HEK293 (cell line): ENCODE data around the gene CD180.
A peak's percentile ranks its signal among the peaks of the same experiment; 100 is the strongest.

ENCODE experiments used
- CTCF ChIA-PET: fragments of 350-600 bp; formaldehyde crosslinking; extraction: SDS; loops from one replicate; lab custom pipeline; 2021; ENCODE audit warnings: antibody characterized with exemption; lab: Yijun Ruan, JAX
- POLR2A ChIA-PET: fragments of 300-600 bp; formaldehyde crosslinking; extraction: SDS; loops from one replicate; lab custom pipeline; 2020; ENCODE audit warnings: antibody characterized with exemption, inconsistent platforms; lab: Yijun Ruan, JAX
- H3K27ac ChIP-seq: fragments of 200-500 bp; sonication (Bioruptor generic); 2 replicates; pipeline ENCODE4 v1.5.1; 2014; ENCODE audit warnings: low read depth, low read length, control low read depth, inconsistent platforms; ENCODE audit errors: extremely low read depth
- H3K36me3 ChIP-seq, 2 experiments: fragments of 200-500 bp in 1 of 2; sonication (Bioruptor generic) in 1 of 2; 1 replicate in 1 of 2; 2 replicates in 1 of 2; pipeline ENCODE4 v1.5.1; 2014 to 2017; ENCODE audit warnings: inconsistent platforms in 2 of 2, low read length in 2 of 2; ENCODE audit not compliant: control insufficient read depth in 2 of 2, insufficient read depth in 1 of 2
- H3K4me1 ChIP-seq: fragments of 200-500 bp; sonication (Bioruptor generic); 2 replicates; pipeline ENCODE4 v1.5.1; 2014; ENCODE audit warnings: mild to moderate bottlenecking, low read length, inconsistent platforms; ENCODE audit not compliant: control insufficient read depth, insufficient read depth
- H3K4me3 ChIP-seq: 2 replicates; pipeline ENCODE4 v1.5.1; 2011; ENCODE audit warnings: low read depth, mild to moderate bottlenecking, control low read depth, low read length, moderate library complexity
- H3K9me3 ChIP-seq: fragments of 200-500 bp; sonication (Bioruptor generic); 2 replicates; pipeline ENCODE4 v1.5.1; 2014; ENCODE audit warnings: low read depth, low read length, inconsistent platforms; ENCODE audit not compliant: control insufficient read depth, insufficient read depth
- GLIS1 ChIP-seq: fragments of 450-650 bp; formaldehyde crosslinking; IDR thresholded peaks from 2 replicates; pipeline ENCODE4 v1.5.1; 2016; ENCODE audit warnings: missing biosample characterization, missing genetic modification characterization
- KLF9 ChIP-seq: fragments of 450-650 bp; formaldehyde crosslinking; IDR thresholded peaks from 2 replicates; pipeline ENCODE4 v1.5.1; 2016; ENCODE audit warnings: missing biosample characterization, missing genetic modification characterization, low read depth
- PRDM4 ChIP-seq: fragments of 450-650 bp; formaldehyde crosslinking; IDR thresholded peaks from 2 replicates; pipeline ENCODE4 v1.5.1; 2017; ENCODE audit warnings: missing biosample characterization, missing genetic modification characterization
- PRDM6 ChIP-seq: fragments of 450-650 bp; formaldehyde crosslinking; IDR thresholded peaks from 2 replicates; pipeline ENCODE4 v1.5.1; 2017; ENCODE audit warnings: missing biosample characterization, missing genetic modification characterization
- TRIM28 ChIP-seq: IDR thresholded peaks from 2 replicates; pipeline ENCODE4 v1.6.1; 2011; ENCODE audit warnings: low read length, control low read depth, borderline replicate concordance
- ZBTB44 ChIP-seq: fragments of 450-650 bp; IDR thresholded peaks from 2 replicates; pipeline ENCODE4 v1.5.1; 2018; ENCODE audit warnings: missing biosample characterization, mild to moderate bottlenecking, missing genetic modification characterization
- ZEB2 ChIP-seq: fragments of 450-650 bp; formaldehyde crosslinking; IDR thresholded peaks from 2 replicates; pipeline ENCODE4 v1.5.1; 2016; ENCODE audit warnings: missing biosample characterization, missing genetic modification characterization
- ZFHX2 ChIP-seq: fragments of 450-650 bp; formaldehyde crosslinking; conservative IDR thresholded peaks from 2 replicates; pipeline ENCODE4 v1.5.1; 2016; ENCODE audit warnings: missing biosample characterization, missing genetic modification characterization
- ZFP69B ChIP-seq: fragments of 450-650 bp; formaldehyde crosslinking; IDR thresholded peaks from 2 replicates; pipeline ENCODE4 v1.5.1; 2016; ENCODE audit warnings: missing biosample characterization, missing genetic modification characterization
- ZNF10 ChIP-seq: fragments of 450-650 bp; formaldehyde crosslinking; IDR thresholded peaks from 2 replicates; pipeline ENCODE4 v1.5.1; 2017; ENCODE audit warnings: missing biosample characterization, missing genetic modification characterization
- ZNF140 ChIP-seq: fragments of 450-650 bp; formaldehyde crosslinking; IDR thresholded peaks from 2 replicates; pipeline ENCODE4 v1.5.1; 2016; ENCODE audit warnings: missing biosample characterization, missing genetic modification characterization
- ZNF169 ChIP-seq: fragments of 450-650 bp; formaldehyde crosslinking; IDR thresholded peaks from 2 replicates; pipeline ENCODE4 v1.5.1; 2016; ENCODE audit warnings: missing biosample characterization, missing genetic modification characterization
- ZNF2 ChIP-seq: fragments of 450-650 bp; formaldehyde crosslinking; IDR thresholded peaks from 2 replicates; pipeline ENCODE4 v1.5.1; 2016; ENCODE audit warnings: missing biosample characterization, missing genetic modification characterization
- ZNF26 ChIP-seq: fragments of 450-650 bp; formaldehyde crosslinking; IDR thresholded peaks from 2 replicates; pipeline ENCODE4 v1.5.1; 2016; ENCODE audit warnings: missing biosample characterization, missing genetic modification characterization
- ZNF354C ChIP-seq: fragments of 450-650 bp; formaldehyde crosslinking; IDR thresholded peaks from 2 replicates; pipeline ENCODE4 v1.5.1; 2016; ENCODE audit warnings: missing biosample characterization, missing genetic modification characterization, low read depth, borderline replicate concordance
- ZNF404 ChIP-seq: fragments of 450-650 bp; formaldehyde crosslinking; IDR thresholded peaks from 2 replicates; pipeline ENCODE4 v1.5.1; 2017; ENCODE audit warnings: missing biosample characterization, missing genetic modification characterization
- ZNF48 ChIP-seq: fragments of 450-650 bp; formaldehyde crosslinking; IDR thresholded peaks from 2 replicates; pipeline ENCODE4 v1.5.1; 2016; ENCODE audit warnings: missing biosample characterization, missing genetic modification characterization
- ZNF529 ChIP-seq: fragments of 450-650 bp; formaldehyde crosslinking; IDR thresholded peaks from 2 replicates; pipeline ENCODE4 v1.5.1; 2017; ENCODE audit warnings: missing genetic modification characterization, missing biosample characterization; ENCODE audit not compliant: insufficient replicate concordance
- ZNF544 ChIP-seq: fragments of 450-650 bp; formaldehyde crosslinking; IDR thresholded peaks from 2 replicates; pipeline ENCODE4 v1.5.0; 2017; ENCODE audit warnings: missing biosample characterization, missing genetic modification characterization
- ZNF629 ChIP-seq: fragments of 450-650 bp; formaldehyde crosslinking; IDR thresholded peaks from 2 replicates; pipeline ENCODE4 v1.5.1; 2017; ENCODE audit warnings: missing biosample characterization, missing genetic modification characterization
- ZNF747 ChIP-seq: fragments of 450-650 bp; formaldehyde crosslinking; IDR thresholded peaks from 2 replicates; pipeline ENCODE4 v1.5.1; 2016; ENCODE audit warnings: missing biosample characterization, missing genetic modification characterization
- ZSCAN16 ChIP-seq: fragments of 450-650 bp; formaldehyde crosslinking; IDR thresholded peaks from 2 replicates; pipeline ENCODE4 v1.5.1; 2016; ENCODE audit warnings: missing biosample characterization, missing genetic modification characterization

Gene CD180

GRCh38 chr5:67209141-67209771 is 12.7 kb upstream of the CD180 start (continued):
- no peak for TF ChIP-seq ZNF529
- 0 out of 2 replicates have a peak, but pooled peaks have one; percentile 25 for TF ChIP-seq ZEB2 (tag by site-specific recombination)
- no peak for TF ChIP-seq GLIS1 (tag by site-specific recombination)
- TF ChIP-seq PRDM4 (tag by site-specific recombination): no peak
- TF ChIP-seq KLF9 (tag by site-specific recombination): no peak
- TF ChIP-seq ZNF140 (tag by site-specific recombination): no peak
- TF ChIP-seq ZBTB44 (tag by site-specific recombination): peak; percentile 37; the same call in 1 of the 2 replicates
- no peak for TF ChIP-seq ZNF629
- TF ChIP-seq ZNF404 (tag by site-specific recombination): no peak
- TF ChIP-seq ZNF2 (tag by site-specific recombination): peak; percentile 93
- TF ChIP-seq ZNF10 (tag by site-specific recombination): peak; percentile 34; the same call in 1 of the 2 replicates
- no peak for TF ChIP-seq ZNF354C
- no peak for TF ChIP-seq ZNF26 (tag by site-specific recombination)
- TF ChIP-seq, all 188 proteins: peak for 13

- Histone ChIP-seq H3K27ac (no peak overlapping the region), H3K9me3 (no peaks in the 10 kb centered on the region), H3K4me3 (no peak overlapping the region), H3K4me1 (no peaks in the 10 kb centered on the region), H3K36me3 (no peaks in the 10 kb centered on the region)
- ChIA-PET CTCF (interaction anchor here (0.5 to 2.3 kb wide), 23 partner anchors 11 to 900 kb away, joined by 3 to 12 read pairs (median 4); no protein-coding TSS in a partner anchor), POLR2A (no interaction called here)
- TF ChIP-seq ZNF169 (tag by site-specific recombination) (no peak), ZFHX2 (peak; percentile 64; the same call in 1 of the 2 replicates), ZSCAN16 (tag by site-specific recombination) (no peak), ZNF544 (tag by site-specific recombination) (no peak)
Observed at GRCh38 chr5:67208403-67208802, 11.8 kb upstream of the CD180 start.

GRCh38 chr5:67206929-67207328 is 10.3 kb upstream of the CD180 start:
- H3K9me3 ChIP-seq: no peaks in the 10 kb centered on the region
- no peaks in the 10 kb centered on the region for H3K36me3 ChIP-seq
- no peak overlapping the region for H3K27ac ChIP-seq
- no peaks in the 10 kb centered on the region for H3K4me1 ChIP-seq
- TF ChIP-seq ZNF48 (tag by site-specific recombination): no peak
- TF ChIP-seq ZNF747 (tag by site-specific recombination): no peak
- no peak for TF ChIP-seq ZNF629
- TF ChIP-seq TRIM28: no peak
- no peak for TF ChIP-seq ZFP69B (tag by site-specific recombination)
- TF ChIP-seq PRDM6 (tag by site-specific recombination): 0 out of 2 replicates have a peak, but pooled peaks have one; percentile 13
- ChIA-PET POLR2A (interaction anchor here (0.7 kb wide), 4 partner anchors 11 to 378 kb away, joined by 3 to 4 read pairs (median 4); no protein-coding TSS in a partner anchor), CTCF (interaction anchor here (0.5 to 3.6 kb wide), 13 partner anchors 51 to 901 kb away, joined by 3 to 19 read pairs (median 4); no protein-coding TSS in a partner anchor)
- H3K4me3 ChIP-seq: no peak overlapping the region
